ENCODE measurements around the gene CCL18. TPM values are rescaled to one million over a fixed set of nuclear protein-coding genes. Genes with fewer than 3 reads are reported as not detected.
"Not testable (repeated sequence)": the region's sequence is repeated elsewhere in the genome, so short reads cannot be mapped to it uniquely, and the experiment has no call there.

The CCL18 gene
- total RNA-seq, 1 experiment from 2014 or later: not detected

- no peaks in the 10 kb centered on the region for H3K9me3 ChIP-seq (ENCODE audit: control insufficient read depth, low read depth, low read length)
- no peak overlapping the region for H4K8ac ChIP-seq (replicated peaks; ENCODE audit: insufficient read length, low read depth, low read length)
- peaks cover 4% of the 10 kb centered on the region in 2 experiments; a peak in 2 of 4 replicates for H3K4me1 Mint-ChIP-seq
- no peak overlapping the region for H2BK15ac ChIP-seq (ENCODE audit: low read depth, low read length)
- no peaks in the 10 kb centered on the region for H4K20me1 ChIP-seq (ENCODE audit: control insufficient read depth, insufficient read depth, insufficient read length)
- H3K4me3 Mint-ChIP-seq: no peak overlapping the region
- no peak overlapping the region for H3K27ac Mint-ChIP-seq
- peaks cover 2% of the 10 kb centered on the region for H3K27me3 Mint-ChIP-seq (ENCODE audit: low read depth)
- no peak overlapping the region for H3K14ac ChIP-seq (ENCODE audit: insufficient read depth, low read length)
- H3K56ac ChIP-seq (ENCODE audit: insufficient read length, low read depth, low read length): no peak overlapping the region
- H2BK20ac ChIP-seq (ENCODE audit: low read depth, low read length, poor library complexity, severe bottlenecking): no peak overlapping the region
- no peak overlapping the region for H2BK120ac ChIP-seq (ENCODE audit: low read depth, low read length, poor library complexity, severe bottlenecking)
- no peaks in the 10 kb centered on the region for H3K4me1 ChIP-seq (ENCODE audit: insufficient read depth, low read length)
- no peak overlapping the region for H2BK5ac ChIP-seq (ENCODE audit: insufficient read length, low read length)
- H3K79me1 ChIP-seq (ENCODE audit: insufficient read depth, low read depth, low read length, poor library complexity, severe bottlenecking): no peaks in the 10 kb centered on the region
- H2BK12ac ChIP-seq (ENCODE audit: insufficient read length, low read depth, low read length): no peak overlapping the region
- no peak overlapping the region for H2AK5ac ChIP-seq (ENCODE audit: insufficient read length, low read length)
- H3K23ac ChIP-seq (ENCODE audit: insufficient read length, low read depth, low read length): no peak overlapping the region
- no peak overlapping the region for H3K4me2 ChIP-seq (ENCODE audit: insufficient read depth, insufficient read length, low read length)
- no peaks in the 10 kb centered on the region for H3K23me2 ChIP-seq (ENCODE audit: insufficient read length, low read depth, low read length, poor library complexity, severe bottlenecking)
- no peak overlapping the region for H3T11ph ChIP-seq (ENCODE audit: low read length)
- no peak overlapping the region for H3K4ac ChIP-seq (ENCODE audit: low read depth, low read length)
- no peak for DNase-seq
- no peak overlapping the region for H3K27ac ChIP-seq (ENCODE audit: insufficient read length, low read depth, low read length)
- 0 out of 7 replicates have a peak, but pooled peaks cover 0 to 2% (median 0%) of the 10 kb centered on the region in 3 experiments for H3K36me3 Mint-ChIP-seq (ENCODE audit: insufficient read depth in 1 of 3, low read depth in 3 of 3)
- no CpG with 5 or more reads among the region's 1 CpG for WGBS (ENCODE audit: extremely low coverage, insufficient read length, low lambda C conversion rate)
- H4K91ac ChIP-seq (ENCODE audit: insufficient read length, low read depth, low read length): no peak overlapping the region
- TF ChIP-seq CTCF (conservative IDR thresholded peaks at IDR 0.05): no peak
- H3K27me3 ChIP-seq (ENCODE audit: insufficient read depth, low read length): no peaks in the 10 kb centered on the region
- no peak overlapping the region for H3K18ac ChIP-seq (ENCODE audit: insufficient read length, low read depth, low read length)
- H3K9me3 Mint-ChIP-seq: no peaks in the 10 kb centered on the region
- no peak overlapping the region for H2AFZ ChIP-seq (ENCODE audit: low read length)
- H3K79me2 ChIP-seq (ENCODE audit: insufficient read depth, low read length): no peaks in the 10 kb centered on the region
- no peak overlapping the region for H3K9ac ChIP-seq (ENCODE audit: extremely low read depth, insufficient read length, low read length)
- no peak overlapping the region for H4K5ac ChIP-seq (ENCODE audit: insufficient read length, low read depth, low read length)
These were observed 10.3 kb downstream of the CCL18 start for GRCh38 chr17:36074365-36074764.

- not testable (repeated sequence) for H3K27me3 Mint-ChIP-seq (ENCODE audit: low read depth); H3K27ac Mint-ChIP-seq; H2BK5ac ChIP-seq (ENCODE audit: insufficient read length, low read length); DNase-seq; H3K4me1 ChIP-seq (ENCODE audit: insufficient read depth, low read length); H2AFZ ChIP-seq (ENCODE audit: low read length); H4K8ac ChIP-seq (replicated peaks; ENCODE audit: insufficient read length, low read depth, low read length); H4K20me1 ChIP-seq (ENCODE audit: control insufficient read depth, insufficient read depth, insufficient read length); H3T11ph ChIP-seq (ENCODE audit: low read length); H3K79me1 ChIP-seq (ENCODE audit: insufficient read depth, low read depth, low read length, poor library complexity, severe bottlenecking); H3K18ac ChIP-seq (ENCODE audit: insufficient read length, low read depth, low read length); H3K36me3 Mint-ChIP-seq (ENCODE audit: insufficient read depth in 1 of 3, low read depth in 3 of 3); H3K9ac ChIP-seq (ENCODE audit: extremely low read depth, insufficient read length, low read length); H2BK15ac ChIP-seq (ENCODE audit: low read depth, low read length); H4K5ac ChIP-seq (ENCODE audit: insufficient read length, low read depth, low read length); H3K4me2 ChIP-seq (ENCODE audit: insufficient read depth, insufficient read length, low read length); H3K23ac ChIP-seq (ENCODE audit: insufficient read length, low read depth, low read length); H3K23me2 ChIP-seq (ENCODE audit: insufficient read length, low read depth, low read length, poor library complexity, severe bottlenecking); H3K4me3 Mint-ChIP-seq; H3K79me2 ChIP-seq (ENCODE audit: insufficient read depth, low read length); H3K4ac ChIP-seq (ENCODE audit: low read depth, low read length); H3K14ac ChIP-seq (ENCODE audit: insufficient read depth, low read length); H4K91ac ChIP-seq (ENCODE audit: insufficient read length, low read depth, low read length); H3K27me3 ChIP-seq (ENCODE audit: insufficient read depth, low read length); H3K9me3 ChIP-seq (ENCODE audit: control insufficient read depth, low read depth, low read length); H2BK120ac ChIP-seq (ENCODE audit: low read depth, low read length, poor library complexity, severe bottlenecking); H3K27ac ChIP-seq (ENCODE audit: insufficient read length, low read depth, low read length); H2AK5ac ChIP-seq (ENCODE audit: insufficient read length, low read length); H2BK20ac ChIP-seq (ENCODE audit: low read depth, low read length, poor library complexity, severe bottlenecking); H3K9me3 Mint-ChIP-seq; H2BK12ac ChIP-seq (ENCODE audit: insufficient read length, low read depth, low read length); H3K56ac ChIP-seq (ENCODE audit: insufficient read length, low read depth, low read length)
- WGBS (ENCODE audit: extremely low coverage, insufficient read length, low lambda C conversion rate): no CpG with 5 or more reads among the region's 5 CpGs
- H3K4me1 Mint-ChIP-seq: peaks cover 19% of the 10 kb centered on the region in 2 experiments
These were observed 17.8 kb downstream of the CCL18 start for GRCh38 chr17:36081681-36082471.
